Panc1 (cell line): ENCODE results near the gene CHPT1. TPM values are rescaled to one million over a fixed set of nuclear protein-coding genes. Genes with fewer than 3 reads are reported as not detected.

Experiments used
- ATAC-seq: fragments of 200-7000 bp; cut with Tn5 transposase; 2 replicates; pipeline ENCODE4 v1.9.1; 2020; ENCODE audit warnings: mild to moderate bottlenecking, moderate library complexity
- BruUV-seq: library from RNA; stranded (reverse); fragments of 400-500 nt; replicated peaks from 2 replicates; lab custom pipeline; 2021; lab: Mats Ljungman, UMichigan
- CTCF ChIA-PET: fragments of 300-600 bp; sonication (Branson Sonifier 250); formaldehyde crosslinking; loops from one replicate; lab custom pipeline; 2022; ENCODE audit warnings: antibody characterized with exemption; lab: Charles Lee
- POLR2A ChIA-PET: fragments of 300-600 bp; sonication (Branson Sonifier 250); formaldehyde crosslinking; loops from one replicate; lab custom pipeline; 2022; ENCODE audit warnings: antibody characterized with exemption; lab: Charles Lee
- DNase-seq: peaks from one replicate; pipeline ENCODE4 v3.0.0-alpha.2; 2010; ENCODE audit warnings: low read depth, low spot score
- H3K27ac ChIP-seq: 2 replicates; pipeline ENCODE4 v1.5.1; 2011; ENCODE audit warnings: mild to moderate bottlenecking, low read length, inconsistent platforms
- H3K27me3 ChIP-seq: fragments of 200-500 bp; sonication (Bioruptor generic); 2 replicates; pipeline ENCODE4 v1.6.0; 2014; ENCODE audit warnings: low read length, inconsistent platforms; ENCODE audit not compliant: control insufficient read depth, insufficient read depth
- H3K36me3 ChIP-seq: fragments of 200-500 bp; sonication (Bioruptor generic); 2 replicates; pipeline ENCODE4 v1.5.1; 2014; ENCODE audit warnings: inconsistent platforms, mild to moderate bottlenecking, low read length, moderate library complexity; ENCODE audit not compliant: control insufficient read depth, insufficient read depth
- H3K4me1 ChIP-seq: 2 replicates; pipeline ENCODE4 v1.5.1; 2011; ENCODE audit warnings: inconsistent platforms, mild to moderate bottlenecking, low read length, moderate library complexity; ENCODE audit not compliant: control insufficient read depth, insufficient read depth
- H3K4me3 ChIP-seq, 2 experiments: 2 replicates each; pipeline ENCODE4 v1.5.1; 2011 to 2012; ENCODE audit warnings: low read depth in 2 of 2, low read length in 2 of 2, mild to moderate bottlenecking in 2 of 2, inconsistent platforms in 1 of 2, moderate library complexity in 1 of 2
- H3K9me3 ChIP-seq: fragments of 200-500 bp; sonication (Bioruptor generic); 2 replicates; pipeline ENCODE4 v1.5.1; 2014; ENCODE audit warnings: low read depth, mild to moderate bottlenecking, inconsistent platforms, low read length, moderate library complexity; ENCODE audit not compliant: control insufficient read depth, insufficient read depth
- POLR2AphosphoS5 ChIP-seq: IDR thresholded peaks from 2 replicates; pipeline ENCODE4 v1.6.1; 2012; ENCODE audit warnings: mild to moderate bottlenecking, low read depth, low read length, moderate library complexity
- SIN3A ChIP-seq: IDR thresholded peaks from 2 replicates; pipeline ENCODE4 v1.6.1; 2012; ENCODE audit warnings: low read depth, mild to moderate bottlenecking, low read length, moderate library complexity, borderline replicate concordance; ENCODE audit not compliant: insufficient read depth
- TCF7L2 ChIP-seq: IDR thresholded peaks from 2 replicates; pipeline ENCODE4 v1.6.1; 2011; ENCODE audit warnings: mild to moderate bottlenecking, low read depth, low read length, inconsistent platforms
- in situ Hi-C: cut with HindIII; loops from 2 replicates; pipeline ENCODE4 v1.10.0; 2016; ENCODE audit warnings: low sequenced_read_pairs, low pct_unique_long_range_greater_than_20kb
- intact Hi-C: fragments of 100-400 bp; cut with micrococcal nuclease; formaldehyde crosslinking; loops from one replicate; pipeline ENCODE4 v1.10.0; 2022; ENCODE audit not compliant: unreplicated experiment
- total RNA-seq: library from RNA; stranded (reverse); gene quantifications from one replicate; pipeline ENCODE4 v1.2.1, GENCODE V29; 2021; ENCODE audit not compliant: unreplicated experiment
- TF ChIP-seq, protein P1 (sequence below): fragments of 450-650 bp; IDR thresholded peaks from 2 replicates; pipeline ENCODE4 v1.5.1; 2017; ENCODE audit warnings: mild to moderate bottlenecking
- TF ChIP-seq, protein P2 (sequence below), 2 experiments: IDR thresholded peaks; 2 replicates each; pipeline ENCODE4 v1.6.1; 2011 to 2012; ENCODE audit warnings: low read depth in 2 of 2, control low read depth in 1 of 2, low read length in 1 of 2, mild to moderate bottlenecking in 1 of 2, moderate library complexity in 1 of 2; ENCODE audit not compliant: insufficient read depth in 1 of 2

CHPT1 gene
- total RNA-seq, 1 experiment from 2014 or later = 78.3 TPM

DNA sequence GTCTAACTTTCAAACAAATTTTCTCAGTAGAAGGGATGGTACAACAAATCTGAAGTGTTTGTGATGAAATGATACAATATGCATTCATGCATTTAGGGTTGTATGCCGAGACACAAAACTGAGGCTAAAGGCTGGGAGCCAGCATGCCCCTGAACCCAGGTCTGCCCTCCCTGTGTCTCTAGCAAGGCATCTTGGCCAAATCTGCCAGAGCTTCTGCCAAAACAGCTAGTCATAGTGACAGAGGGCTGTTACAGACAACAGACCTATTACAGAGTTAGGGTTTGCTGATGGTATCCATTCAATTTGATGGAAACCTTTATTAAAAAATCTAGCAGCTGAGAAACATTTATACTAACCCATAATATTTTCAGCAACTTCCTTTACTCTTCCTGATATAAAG is 11.3 kb upstream of the CHPT1 start:
- TF ChIP-seq, protein P1, sequence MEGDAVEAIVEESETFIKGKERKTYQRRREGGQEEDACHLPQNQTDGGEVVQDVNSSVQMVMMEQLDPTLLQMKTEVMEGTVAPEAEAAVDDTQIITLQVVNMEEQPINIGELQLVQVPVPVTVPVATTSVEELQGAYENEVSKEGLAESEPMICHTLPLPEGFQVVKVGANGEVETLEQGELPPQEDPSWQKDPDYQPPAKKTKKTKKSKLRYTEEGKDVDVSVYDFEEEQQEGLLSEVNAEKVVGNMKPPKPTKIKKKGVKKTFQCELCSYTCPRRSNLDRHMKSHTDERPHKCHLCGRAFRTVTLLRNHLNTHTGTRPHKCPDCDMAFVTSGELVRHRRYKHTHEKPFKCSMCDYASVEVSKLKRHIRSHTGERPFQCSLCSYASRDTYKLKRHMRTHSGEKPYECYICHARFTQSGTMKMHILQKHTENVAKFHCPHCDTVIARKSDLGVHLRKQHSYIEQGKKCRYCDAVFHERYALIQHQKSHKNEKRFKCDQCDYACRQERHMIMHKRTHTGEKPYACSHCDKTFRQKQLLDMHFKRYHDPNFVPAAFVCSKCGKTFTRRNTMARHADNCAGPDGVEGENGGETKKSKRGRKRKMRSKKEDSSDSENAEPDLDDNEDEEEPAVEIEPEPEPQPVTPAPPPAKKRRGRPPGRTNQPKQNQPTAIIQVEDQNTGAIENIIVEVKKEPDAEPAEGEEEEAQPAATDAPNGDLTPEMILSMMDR = no peak
- TF ChIP-seq SIN3A (no peak), TCF7L2 (no peak), POLR2AphosphoS5 (no peak)
- TF ChIP-seq, protein P2, sequence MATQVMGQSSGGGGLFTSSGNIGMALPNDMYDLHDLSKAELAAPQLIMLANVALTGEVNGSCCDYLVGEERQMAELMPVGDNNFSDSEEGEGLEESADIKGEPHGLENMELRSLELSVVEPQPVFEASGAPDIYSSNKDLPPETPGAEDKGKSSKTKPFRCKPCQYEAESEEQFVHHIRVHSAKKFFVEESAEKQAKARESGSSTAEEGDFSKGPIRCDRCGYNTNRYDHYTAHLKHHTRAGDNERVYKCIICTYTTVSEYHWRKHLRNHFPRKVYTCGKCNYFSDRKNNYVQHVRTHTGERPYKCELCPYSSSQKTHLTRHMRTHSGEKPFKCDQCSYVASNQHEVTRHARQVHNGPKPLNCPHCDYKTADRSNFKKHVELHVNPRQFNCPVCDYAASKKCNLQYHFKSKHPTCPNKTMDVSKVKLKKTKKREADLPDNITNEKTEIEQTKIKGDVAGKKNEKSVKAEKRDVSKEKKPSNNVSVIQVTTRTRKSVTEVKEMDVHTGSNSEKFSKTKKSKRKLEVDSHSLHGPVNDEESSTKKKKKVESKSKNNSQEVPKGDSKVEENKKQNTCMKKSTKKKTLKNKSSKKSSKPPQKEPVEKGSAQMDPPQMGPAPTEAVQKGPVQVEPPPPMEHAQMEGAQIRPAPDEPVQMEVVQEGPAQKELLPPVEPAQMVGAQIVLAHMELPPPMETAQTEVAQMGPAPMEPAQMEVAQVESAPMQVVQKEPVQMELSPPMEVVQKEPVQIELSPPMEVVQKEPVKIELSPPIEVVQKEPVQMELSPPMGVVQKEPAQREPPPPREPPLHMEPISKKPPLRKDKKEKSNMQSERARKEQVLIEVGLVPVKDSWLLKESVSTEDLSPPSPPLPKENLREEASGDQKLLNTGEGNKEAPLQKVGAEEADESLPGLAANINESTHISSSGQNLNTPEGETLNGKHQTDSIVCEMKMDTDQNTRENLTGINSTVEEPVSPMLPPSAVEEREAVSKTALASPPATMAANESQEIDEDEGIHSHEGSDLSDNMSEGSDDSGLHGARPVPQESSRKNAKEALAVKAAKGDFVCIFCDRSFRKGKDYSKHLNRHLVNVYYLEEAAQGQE (IDR thresholded peaks at IDR 0.05; ENCODE audit: insufficient read depth in 1 of 2, low read depth in 2 of 2, low read length in 1 of 2) = no peak
- DNase-seq = no peak
- no TSS peak for BruUV-seq
- ATAC-seq = no peak
- no peaks in the 10 kb centered on the region for H3K9me3 ChIP-seq
- no peak overlapping the region for H3K4me3 ChIP-seq
- no peaks in the 10 kb centered on the region; the same call in 1 of the 2 replicates for H3K27me3 ChIP-seq
- ChIA-PET CTCF (no interaction called here), POLR2A (no interaction called here)
- no peak overlapping the region for H3K27ac ChIP-seq
- in situ Hi-C loops (no loop called here), intact Hi-C loops (no loop called here)
- no peaks in the 10 kb centered on the region for H3K36me3 ChIP-seq
- no peaks in the 10 kb centered on the region for H3K4me1 ChIP-seq

DNA sequence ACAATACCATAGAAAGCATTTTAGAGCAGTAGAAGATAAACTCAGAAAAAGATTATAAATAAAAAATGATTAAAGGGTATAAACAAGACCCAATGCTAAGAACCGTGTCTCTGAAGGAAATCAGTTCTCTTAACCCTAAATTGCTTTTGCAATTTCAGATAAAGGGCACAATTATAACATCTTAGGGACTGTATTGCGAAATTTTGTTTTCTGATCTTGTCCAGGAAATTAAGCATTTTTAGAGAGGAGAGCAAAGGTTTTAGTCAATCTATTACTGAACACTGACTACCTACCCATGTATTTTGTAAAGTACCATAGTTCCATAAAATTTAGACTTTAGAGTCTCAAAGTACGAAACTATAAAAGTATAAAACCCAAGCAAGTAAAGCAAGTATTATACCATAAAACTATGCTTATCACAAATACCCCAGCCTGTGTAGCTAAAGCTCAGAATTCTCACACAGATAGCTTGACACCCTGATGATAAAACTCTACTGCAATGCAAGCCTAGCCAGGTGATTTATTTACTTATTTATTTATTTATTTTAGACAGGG is 6.8 kb upstream of the CHPT1 start:
- intact Hi-C loops (loop anchor here (10.0 kb wide), 1 partner anchor 276 kb away; no protein-coding TSS in a partner anchor), in situ Hi-C loops (no loop called here)
- POLR2A ChIA-PET = no interaction called here
- Histone ChIP-seq H3K4me1 (no peaks in the 10 kb centered on the region), H3K27me3 (no peaks in the 10 kb centered on the region), H3K36me3 (no peaks in the 10 kb centered on the region), H3K4me3 (no peak overlapping the region), H3K9me3 (no peaks in the 10 kb centered on the region), H3K27ac (no peak overlapping the region)
- CTCF ChIA-PET = no interaction called here
- BruUV-seq = no TSS peak
- no peak for TF ChIP-seq POLR2AphosphoS5
- TF ChIP-seq SIN3A = no peak
- TF ChIP-seq, protein P2 (IDR thresholded peaks at IDR 0.05; ENCODE audit: insufficient read depth in 1 of 2, low read depth in 2 of 2, low read length in 1 of 2) = no peak
- TF ChIP-seq, protein P1 = no peak
- no peak for TF ChIP-seq TCF7L2
- no peak for ATAC-seq
- no peak for DNase-seq
